ENCODE results near the gene CCDC63. TPM values are rescaled to one million over a fixed set of nuclear protein-coding genes. Genes with fewer than 3 reads are reported as not detected.

CCDC63 gene
- polyA plus RNA-seq, 3 donors = 0.22 TPM; not detected in 2

DNA sequence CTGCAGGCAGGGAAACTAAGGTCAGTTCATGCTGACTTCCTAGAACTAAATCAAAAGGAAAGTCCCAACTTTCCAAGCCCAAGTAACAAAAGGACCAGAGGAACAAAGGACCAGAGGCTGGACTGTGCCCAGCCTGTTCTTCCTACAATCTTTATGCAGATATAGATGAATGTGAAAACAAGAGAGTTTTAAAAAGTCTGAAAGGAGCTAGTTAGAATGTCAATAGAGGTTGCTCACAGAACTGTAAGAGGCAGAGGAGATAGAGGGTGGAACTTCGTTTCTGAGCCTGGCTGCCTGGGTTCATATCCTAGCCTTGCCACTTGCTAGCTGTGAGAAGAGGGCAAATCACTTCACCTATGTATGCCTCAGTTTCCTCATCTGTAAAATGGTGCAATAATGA, 30.0 kb upstream of the CCDC63 start:
- H4K20me1 ChIP-seq (ENCODE audit: insufficient read depth, low read length) = no peaks in the 10 kb centered on the region
- H3K4me3 Mint-ChIP-seq = no peak overlapping the region
- no peak for DNase-seq
- no peak overlapping the region for H3K4me3 ChIP-seq (replicated peaks in 1 of 3; ENCODE audit: low read depth in 2 of 3, low read length in 3 of 3)
- no peak overlapping the region for H3K4me2 ChIP-seq (replicated peaks; ENCODE audit: extremely low read depth, low read length, poor library complexity, severe bottlenecking)
- intact Hi-C loops (cut with micrococcal nuclease) = no loop called here
- peaks cover 0 to 11% (median 3%) of the 10 kb centered on the region in 3 donors for H3K27me3 Mint-ChIP-seq (ENCODE audit: low read depth in 3 of 3)
- no peak overlapping the region for H3K27ac Mint-ChIP-seq
- H3K9me3 ChIP-seq (replicated peaks in 1 of 2; ENCODE audit: control insufficient read depth in 1 of 2, insufficient read depth in 1 of 2, low read length in 2 of 2) = no peaks in the 10 kb centered on the region
- H3K27me3 ChIP-seq (ENCODE audit: control insufficient read depth in 2 of 2, insufficient read depth in 2 of 2, low read length in 2 of 2) = no peaks in the 10 kb centered on the region
- TF ChIP-seq, protein P1, sequence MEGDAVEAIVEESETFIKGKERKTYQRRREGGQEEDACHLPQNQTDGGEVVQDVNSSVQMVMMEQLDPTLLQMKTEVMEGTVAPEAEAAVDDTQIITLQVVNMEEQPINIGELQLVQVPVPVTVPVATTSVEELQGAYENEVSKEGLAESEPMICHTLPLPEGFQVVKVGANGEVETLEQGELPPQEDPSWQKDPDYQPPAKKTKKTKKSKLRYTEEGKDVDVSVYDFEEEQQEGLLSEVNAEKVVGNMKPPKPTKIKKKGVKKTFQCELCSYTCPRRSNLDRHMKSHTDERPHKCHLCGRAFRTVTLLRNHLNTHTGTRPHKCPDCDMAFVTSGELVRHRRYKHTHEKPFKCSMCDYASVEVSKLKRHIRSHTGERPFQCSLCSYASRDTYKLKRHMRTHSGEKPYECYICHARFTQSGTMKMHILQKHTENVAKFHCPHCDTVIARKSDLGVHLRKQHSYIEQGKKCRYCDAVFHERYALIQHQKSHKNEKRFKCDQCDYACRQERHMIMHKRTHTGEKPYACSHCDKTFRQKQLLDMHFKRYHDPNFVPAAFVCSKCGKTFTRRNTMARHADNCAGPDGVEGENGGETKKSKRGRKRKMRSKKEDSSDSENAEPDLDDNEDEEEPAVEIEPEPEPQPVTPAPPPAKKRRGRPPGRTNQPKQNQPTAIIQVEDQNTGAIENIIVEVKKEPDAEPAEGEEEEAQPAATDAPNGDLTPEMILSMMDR (IDR thresholded peaks at IDR 0.05) = no peak
- WGBS (ENCODE audit: insufficient coverage) = no CpG with 5 or more reads among the region's 1 CpG
- H3K9me3 Mint-ChIP-seq = peaks cover 0 to 7% (median 2%) of the 10 kb centered on the region in 7 donors
- no peaks in the 10 kb centered on the region for H3K36me3 Mint-ChIP-seq
- H3K79me2 ChIP-seq (ENCODE audit: insufficient read depth, low read length) = no peaks in the 10 kb centered on the region
- no peak overlapping the region for H2AFZ ChIP-seq (ENCODE audit: insufficient read depth, low read depth, low read length, poor library complexity, severe bottlenecking)
- H3K4me1 ChIP-seq (ENCODE audit: control insufficient read depth in 1 of 2, insufficient read depth in 2 of 2, low read length in 2 of 2) = peaks cover 7% of the 10 kb centered on the region in 2 donors
- no peak overlapping the region for H3K9ac ChIP-seq (ENCODE audit: insufficient read depth, low read length, poor library complexity, severe bottlenecking)
- H3K36me3 ChIP-seq (replicated peaks in 1 of 2; ENCODE audit: control insufficient read depth in 1 of 2, insufficient read depth in 2 of 2, low read length in 2 of 2) = no peaks in the 10 kb centered on the region
- H3K4me1 Mint-ChIP-seq = peaks cover 13% of the 10 kb centered on the region
- H3K27ac ChIP-seq (ENCODE audit: low read depth in 1 of 2, low read length in 2 of 2) = no peak overlapping the region

DNA sequence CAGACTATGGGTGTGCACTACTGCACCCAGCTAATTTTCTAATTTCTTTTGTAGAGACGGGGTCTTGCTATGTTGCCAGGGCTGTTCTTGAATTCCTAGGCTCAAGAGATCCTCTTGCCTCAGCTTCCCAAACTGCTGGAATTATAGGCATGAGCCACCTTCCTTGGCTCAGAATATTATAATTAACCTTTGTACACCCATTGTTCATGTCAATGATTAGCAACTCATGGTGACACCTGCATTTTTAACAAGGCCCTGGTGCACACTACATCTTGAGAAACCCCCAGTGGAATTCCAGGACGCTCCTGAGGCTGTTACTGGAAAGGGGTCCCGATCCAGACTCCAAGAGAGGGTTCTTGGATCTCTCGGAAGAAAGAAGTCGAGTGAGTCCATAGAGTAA, 28.3 kb upstream of the CCDC63 start:
- Histone ChIP-seq H3K4me1 (ENCODE audit: control insufficient read depth in 1 of 2, insufficient read depth in 2 of 2, low read length in 2 of 2) (peaks cover 0 to 3% of the 10 kb centered on the region in 2 donors), H2AFZ (ENCODE audit: insufficient read depth, low read depth, low read length, poor library complexity, severe bottlenecking) (no peak overlapping the region), H3K9ac (ENCODE audit: insufficient read depth, low read length, poor library complexity, severe bottlenecking) (no peak overlapping the region), H3K27ac (ENCODE audit: low read depth in 1 of 2, low read length in 2 of 2) (no peak overlapping the region), H3K27me3 (ENCODE audit: control insufficient read depth in 2 of 2, insufficient read depth in 2 of 2, low read length in 2 of 2) (no peaks in the 10 kb centered on the region), H3K9me3 (replicated peaks in 1 of 2; ENCODE audit: control insufficient read depth in 1 of 2, insufficient read depth in 1 of 2, low read length in 2 of 2) (no peaks in the 10 kb centered on the region), H3K4me2 (replicated peaks; ENCODE audit: extremely low read depth, low read length, poor library complexity, severe bottlenecking) (no peak overlapping the region), H3K79me2 (ENCODE audit: insufficient read depth, low read length) (no peaks in the 10 kb centered on the region), H4K20me1 (ENCODE audit: insufficient read depth, low read length) (no peaks in the 10 kb centered on the region), H3K4me3 (replicated peaks in 1 of 3; ENCODE audit: low read depth in 2 of 3, low read length in 3 of 3) (no peak overlapping the region), H3K36me3 (replicated peaks in 1 of 2; ENCODE audit: control insufficient read depth in 1 of 2, insufficient read depth in 2 of 2, low read length in 2 of 2) (no peaks in the 10 kb centered on the region)
- DNase-seq = no peak
- no peak overlapping the region for H3K4me3 Mint-ChIP-seq
- TF ChIP-seq, protein P1 (IDR thresholded peaks at IDR 0.05) = no peak
- H3K9me3 Mint-ChIP-seq = peaks cover 0 to 6% (median 2%) of the 10 kb centered on the region in 7 donors
- peaks cover 3% of the 10 kb centered on the region for H3K4me1 Mint-ChIP-seq
- H3K27me3 Mint-ChIP-seq (ENCODE audit: low read depth in 3 of 3) = peaks cover 0 to 5% (median 2%) of the 10 kb centered on the region in 3 donors
- intact Hi-C loops (cut with micrococcal nuclease) = no loop called here
- WGBS (ENCODE audit: insufficient coverage) = 100% methylated on average over 3 of the region's 5 CpGs
- no peak overlapping the region for H3K27ac Mint-ChIP-seq
- H3K36me3 Mint-ChIP-seq = no peaks in the 10 kb centered on the region

Measured in CD14-positive monocyte (primary cell).